Liver (tissue), 9 donors: ENCODE measurements around the gene LAMP1. TPM values are rescaled to one million over a fixed set of nuclear protein-coding genes. Genes with fewer than 3 reads are reported as not detected.

Experiments used
- DNase-seq: peaks from one replicate; pipeline ENCODE4 v3.0.0-alpha.2; 2017; ENCODE audit warnings: low spot score
- H3K27ac ChIP-seq, 2 donors: one replicate each; pipeline ENCODE4 v1.7.0; 2013; ENCODE audit warnings: inconsistent platforms in 2 of 2, low read length in 2 of 2, control low read depth in 1 of 2, low read depth in 1 of 2, mild to moderate bottlenecking in 1 of 2
- H3K27me3 ChIP-seq, 4 donors: one replicate each; pipeline versions ENCODE4 v1.6.1 to v1.7.0; 2013; ENCODE audit warnings: low read length in 3 of 4, inconsistent platforms in 1 of 4, mild to moderate bottlenecking in 1 of 4, moderate library complexity in 1 of 4; ENCODE audit not compliant: control insufficient read depth in 4 of 4, insufficient read depth in 4 of 4
- H3K36me3 ChIP-seq, 4 donors: one replicate each; pipeline versions ENCODE4 v1.6.1 to v1.7.0; 2013; ENCODE audit warnings: low read length in 3 of 4, mild to moderate bottlenecking in 3 of 4, low read depth in 1 of 4, moderate library complexity in 1 of 4; ENCODE audit not compliant: control insufficient read depth in 4 of 4, insufficient read depth in 3 of 4
- H3K4me1 ChIP-seq, 4 donors: one replicate each; pipeline versions ENCODE4 v1.6.1 to v1.7.0; 2013; ENCODE audit warnings: low read length in 3 of 4, mild to moderate bottlenecking in 3 of 4, moderate library complexity in 1 of 4; ENCODE audit not compliant: control insufficient read depth in 4 of 4, insufficient read depth in 4 of 4
- H3K4me3 ChIP-seq, 3 donors: one replicate each; pipeline versions ENCODE4 v1.6.1 to v1.7.0; 2013; ENCODE audit warnings: low read length in 3 of 3, control low read depth in 1 of 3, low read depth in 1 of 3, mild to moderate bottlenecking in 1 of 3
- H3K9ac ChIP-seq, 2 donors: one replicate each; pipeline ENCODE4 v1.7.0; 2013; ENCODE audit warnings: low read length in 2 of 2, mild to moderate bottlenecking in 2 of 2, moderate library complexity in 2 of 2, control low read depth in 1 of 2, low read depth in 1 of 2
- H3K9me3 ChIP-seq, 4 donors: one replicate each; pipeline versions ENCODE4 v1.6.1 to v1.7.0; 2013; ENCODE audit warnings: low read length in 3 of 4; ENCODE audit not compliant: control insufficient read depth in 4 of 4
- GABPA ChIP-seq, 2 donors: IDR thresholded peaks in 1 of 2; conservative IDR thresholded peaks in 1 of 2; 2 replicates each; pipeline ENCODE4 v1.6.1; 2016; ENCODE audit warnings: antibody characterized with exemption in 2 of 2, mild to moderate bottlenecking in 1 of 2, moderate library complexity in 1 of 2
- HNF4G ChIP-seq: IDR thresholded peaks from 2 replicates; pipeline ENCODE4 v1.6.1; 2016; ENCODE audit warnings: antibody characterized with exemption
- JUND ChIP-seq, 2 donors: IDR thresholded peaks; 2 replicates each; pipeline ENCODE4 v1.6.1; 2016; ENCODE audit warnings: antibody characterized with exemption in 2 of 2
- MAX ChIP-seq: IDR thresholded peaks from 2 replicates; pipeline ENCODE4 v1.6.1; 2016; ENCODE audit warnings: antibody characterized with exemption
- NR2F2 ChIP-seq: IDR thresholded peaks from 2 replicates; pipeline ENCODE4 v1.6.1; 2016; ENCODE audit warnings: antibody characterized with exemption
- RAD21 ChIP-seq, 2 donors: IDR thresholded peaks; 2 replicates each; pipeline ENCODE4 v1.6.1; 2016; ENCODE audit warnings: antibody characterized with exemption in 2 of 2, mild to moderate bottlenecking in 2 of 2
- RXRA ChIP-seq, 2 donors: IDR thresholded peaks; 2 replicates each; pipeline ENCODE4 v1.6.1; 2017 to 2018; ENCODE audit warnings: antibody characterized with exemption in 2 of 2, mild to moderate bottlenecking in 1 of 2
- TAF1 ChIP-seq: conservative IDR thresholded peaks from 2 replicates; pipeline ENCODE4 v1.6.1; 2016; ENCODE audit warnings: antibody characterized with exemption, mild to moderate bottlenecking
- YY1 ChIP-seq: IDR thresholded peaks from 2 replicates; pipeline ENCODE4 v1.6.1; 2016; ENCODE audit warnings: antibody characterized with exemption, mild to moderate bottlenecking
- ZBTB33 ChIP-seq: IDR thresholded peaks from 2 replicates; pipeline ENCODE4 v1.6.1; 2016; ENCODE audit warnings: antibody characterized with exemption
- WGBS: extraction: QIAGEN DNeasy Blood & Tissue Kit; methylation state at CpG from one replicate; pipeline ENCODE4 v1.1.7; 2013; 5-methylcytosine and 5-hydroxymethylcytosine counted together
- polyA plus RNA-seq, 2 donors: library from polyadenylated mRNA; stranded (reverse) in 1 of 2; unstranded in 1 of 2; fragments of 200-250 nt in 1 of 2; fragments of >200 nt in 1 of 2; fragmentation: Nextera tagmentation in 1 of 2; extraction: Ambion mirVana in 1 of 2; gene quantifications; one replicate each; pipeline versions ENCODE4 v1.2.1 to v1.2.3, GENCODE V29; 2013 to 2015
- total RNA-seq, 2 donors: library from RNA; depleted of rRNA; stranded (reverse); fragments of >200 nt; gene quantifications; one replicate each; pipeline ENCODE4 v1.2.3, GENCODE V29; 2014
- donor health status: healthy.
- donor health status: healthy.
- donor health status: healthy.
- donor health status: healthy.
- donor health status: healthy.

Gene LAMP1
- total and polyA plus RNA-seq, 4 donors: 24.4 to 160 (median 62.9) TPM

- WGBS: 97% methylated on average over 19 of the region's 19 CpGs
- Histone ChIP-seq H3K27me3 (no peaks in the 10 kb centered on the region), H3K9me3 (no peaks in the 10 kb centered on the region), H3K4me1 (peaks cover 1 to 12% (median 9%) of the 10 kb centered on the region in 4 donors), H3K27ac (no peak overlapping the region), H3K4me3 (no peak overlapping the region), H3K9ac (no peak overlapping the region), H3K36me3 (peaks cover 13 to 69% (median 35%) of the 10 kb centered on the region in 4 donors)
- no peak for TF ChIP-seq TAF1
- no peak for TF ChIP-seq ZBTB33
- TF ChIP-seq JUND (IDR thresholded peaks at IDR 0.05): no peak
- no peak for TF ChIP-seq MAX
- TF ChIP-seq RXRA (IDR thresholded peaks at IDR 0.05): no peak
- TF ChIP-seq GABPA (IDR thresholded peaks at IDR 0.05 in 1 of 2, conservative IDR thresholded peaks at IDR 0.05 in 1 of 2): no peak
- TF ChIP-seq NR2F2: no peak
- no peak for TF ChIP-seq RAD21 (IDR thresholded peaks at IDR 0.05)
- DNase-seq: no peak
These were observed 23.3 kb downstream of the LAMP1 start for GRCh38 chr13:113320226-113320875.

GRCh38 chr13:113321546-113321945, 24.5 kb downstream of the LAMP1 start:
- no peak for DNase-seq
- Histone ChIP-seq H3K9me3 (no peaks in the 10 kb centered on the region), H3K4me1 (peaks cover 1 to 12% (median 9%) of the 10 kb centered on the region in 4 donors), H3K4me3 (no peak overlapping the region), H3K27me3 (no peaks in the 10 kb centered on the region), H3K36me3 (peaks cover 14 to 74% (median 36%) of the 10 kb centered on the region in 4 donors), H3K27ac (no peak overlapping the region), H3K9ac (no peak overlapping the region)
- TF ChIP-seq YY1 (no peak), GABPA (IDR thresholded peaks at IDR 0.05 in 1 of 2, conservative IDR thresholded peaks at IDR 0.05 in 1 of 2) (no peak)
- 76% methylated on average over 22 of the region's 22 CpGs for WGBS

GRCh38 chr13:113322043-113322461, 25.0 kb downstream of the LAMP1 start:
- Histone ChIP-seq H3K27me3 (no peaks in the 10 kb centered on the region), H3K9me3 (no peaks in the 10 kb centered on the region), H3K27ac (peak overlapping the region in 1 of 2 donors; percentile 35), H3K36me3 (peaks cover 14 to 69% (median 35%) of the 10 kb centered on the region in 4 donors), H3K4me3 (no peak overlapping the region), H3K9ac (no peak overlapping the region), H3K4me1 (peaks cover 1 to 13% (median 9%) of the 10 kb centered on the region in 4 donors)
- WGBS: 66% methylated on average over 17 of the region's 17 CpGs
- TF ChIP-seq HNF4G: no peak
- DNase-seq: no peak
